Measurements from ENCODE around the gene CDH16. TPM values are rescaled to one million over a fixed set of nuclear protein-coding genes. Genes with fewer than 3 reads are reported as not detected.
A peak's percentile ranks its signal among the peaks of the same experiment; 100 is the strongest.
"Not testable (repeated sequence)": the region's sequence is repeated elsewhere in the genome, so short reads cannot be mapped to it uniquely, and the experiment has no call there.

CDH16 gene
- total RNA-seq, 2 experiments from 2014 or later: not detected

DNA sequence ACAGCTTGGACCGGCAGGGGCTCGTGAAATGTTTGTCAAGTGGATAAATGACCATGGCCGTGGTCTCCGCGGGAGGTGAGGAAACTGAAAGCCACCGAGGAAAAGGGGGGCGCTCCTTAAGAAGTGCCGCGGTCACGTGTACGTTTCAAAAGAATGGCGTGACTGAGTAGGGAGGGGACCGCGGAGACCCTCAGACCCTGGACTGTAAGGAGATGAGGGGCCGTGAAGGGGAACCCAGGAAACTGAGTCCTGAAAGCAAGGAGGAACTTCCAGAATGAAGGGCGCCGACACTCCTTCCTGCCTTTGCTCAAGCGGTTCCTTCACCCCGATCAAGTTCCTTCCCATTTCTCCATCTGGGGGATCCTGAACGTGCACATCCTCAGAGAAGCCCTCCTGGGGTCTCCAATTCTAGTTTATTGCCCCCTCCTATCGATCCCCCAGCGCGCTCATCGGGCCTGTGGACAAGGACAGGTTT is 16.2 kb upstream of the CDH16 start:
- H3K27me3 Mint-ChIP-seq; H3K9me3 Mint-ChIP-seq; DNase-seq; intact Hi-C loops (cut with micrococcal nuclease): not testable (repeated sequence)
- CTCF ChIA-PET: interaction anchor here (0.7 to 2.0 kb wide), 3 partner anchors 104 to 269 kb away, joined by 3 to 4 read pairs (median 3); partner anchors contain the start of gene NAE1
- Mint-ChIP-seq H3K4me3 (peak overlapping the region; percentile 100), H3K36me3 (peaks cover 27% of the 10 kb centered on the region), H3K4me1 (ENCODE audit: low read depth) (peaks cover 49% of the 10 kb centered on the region), H3K27ac (peak overlapping the region; percentile 97)
- POLR2A ChIA-PET: interaction anchor here (1.5 kb wide), 1 partner anchor 20 kb away, joined by 4 read pairs; no protein-coding TSS in a partner anchor

DNA sequence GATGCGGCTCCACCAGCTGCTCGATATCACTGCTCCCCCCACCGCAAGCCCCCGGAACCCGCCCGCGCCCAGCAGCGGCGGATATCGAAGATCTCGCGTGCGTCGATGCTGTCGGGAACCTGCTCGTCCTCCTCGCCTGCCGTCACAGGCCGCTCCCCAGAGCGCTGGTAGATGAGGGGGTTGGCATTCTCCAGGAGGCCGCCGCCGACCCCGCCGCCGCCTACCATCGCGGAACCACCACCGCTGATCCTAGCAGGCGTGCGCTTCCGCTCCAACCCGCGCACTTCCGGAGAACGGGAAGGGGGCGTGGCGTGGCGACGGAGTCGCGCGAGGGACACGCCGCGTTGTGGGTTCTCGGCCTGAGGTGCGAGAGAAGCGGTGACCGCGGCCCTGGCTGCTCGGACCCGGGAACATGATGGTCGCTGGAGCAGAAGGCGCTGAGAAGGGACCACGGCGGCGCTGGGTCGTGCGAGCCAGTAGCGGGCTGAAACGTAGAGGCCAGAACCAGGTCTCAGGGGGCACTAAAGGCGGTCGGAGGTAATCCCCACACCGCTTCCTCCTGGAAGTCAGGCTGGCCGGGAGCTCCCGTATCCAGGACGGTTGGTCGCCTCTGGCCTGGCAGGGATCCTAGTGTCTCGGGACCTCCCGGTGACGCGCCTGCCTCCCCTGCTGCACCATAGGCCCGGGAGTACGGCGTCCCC is 15.6 kb upstream of the CDH16 start, which contains the start of gene CIAO2B:
Gene CIAO2B (minus strand): TSS at position 265 of the 701 bp plus-strand sequence. CDS start 38 bp downstream, at position 227.
- ChIA-PET POLR2A (interaction anchor here (1.5 kb wide), 1 partner anchor 19 kb away, joined by 4 read pairs; no protein-coding TSS in a partner anchor), CTCF (interaction anchor here (0.7 to 2.3 kb wide), 4 partner anchors 38 to 270 kb away, joined by 3 to 10 read pairs (median 4); partner anchors contain the start of gene NAE1)
- H3K4me1 Mint-ChIP-seq (ENCODE audit: low read depth): peaks cover 49% of the 10 kb centered on the region
- no peaks in the 10 kb centered on the region for H3K27me3 Mint-ChIP-seq
- peaks cover 27% of the 10 kb centered on the region for H3K36me3 Mint-ChIP-seq
- peak; percentile 93 for DNase-seq
- H3K27ac Mint-ChIP-seq: peak within 1 kb of the TSS; percentile 97
- peak within 1 kb of the TSS; percentile 100 for H3K4me3 Mint-ChIP-seq
- intact Hi-C loops (cut with micrococcal nuclease): no loop called here
- no peaks in the 10 kb centered on the region for H3K9me3 Mint-ChIP-seq

DNA sequence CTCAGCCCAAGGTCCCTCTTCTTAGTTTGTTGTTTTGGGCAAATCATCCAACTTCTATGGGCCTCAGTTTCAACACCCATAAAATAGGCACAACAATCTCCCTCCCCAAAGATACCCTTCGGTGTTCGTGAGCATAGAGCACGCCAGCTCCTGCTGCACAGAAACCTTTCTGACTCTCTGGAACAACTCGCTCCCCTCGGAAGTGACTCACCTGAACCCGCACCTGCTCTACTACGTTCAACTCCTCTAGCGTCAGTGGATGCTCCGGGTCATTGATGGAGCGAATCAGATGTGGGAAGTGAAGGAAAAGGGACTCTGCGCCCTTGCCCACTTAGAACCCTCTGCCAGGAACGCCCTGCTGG is 15.1 kb upstream of the CDH16 start:
- peak; percentile 76 for DNase-seq
- Mint-ChIP-seq H3K27ac (peak overlapping the region; percentile 97), H3K4me3 (peak overlapping the region; percentile 100), H3K4me1 (ENCODE audit: low read depth) (peaks cover 49% of the 10 kb centered on the region), H3K27me3 (no peaks in the 10 kb centered on the region), H3K9me3 (no peaks in the 10 kb centered on the region), H3K36me3 (peaks cover 27% of the 10 kb centered on the region)
- intact Hi-C loops (cut with micrococcal nuclease): no loop called here
- POLR2A ChIA-PET: interaction anchor here (0.6 to 1.5 kb wide), 8 partner anchors 15 to 103 kb away, joined by 3 to 4 read pairs (median 3); partner anchors contain the start of genes NAE1 and PDP2
- CTCF ChIA-PET: interaction anchor here (0.7 to 2.3 kb wide), 4 partner anchors 37 to 221 kb away, joined by 3 to 10 read pairs (median 4); partner anchors contain the start of gene NAE1

DNA sequence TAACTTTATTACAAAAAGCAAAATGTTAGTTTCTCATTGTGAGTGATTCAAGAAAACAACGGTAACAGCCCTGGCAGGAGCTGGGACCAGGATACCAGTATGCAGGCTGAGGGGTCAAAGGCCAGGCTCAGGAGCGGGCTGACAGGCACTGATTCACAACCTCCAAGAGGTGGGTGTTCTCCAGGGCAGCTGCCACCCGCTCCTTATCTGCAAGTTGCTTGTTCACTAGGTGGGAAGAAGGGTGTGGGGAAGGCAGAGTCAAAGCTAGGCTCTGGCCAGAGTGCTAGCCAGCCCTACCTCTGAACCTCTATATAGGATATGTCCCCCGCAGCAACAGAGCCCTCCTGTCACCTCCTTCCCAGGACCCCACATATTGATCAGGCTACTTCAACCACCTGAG is 13.4 kb upstream of the CDH16 start:
- H3K4me1 Mint-ChIP-seq (ENCODE audit: low read depth): peaks cover 47% of the 10 kb centered on the region
- POLR2A ChIA-PET: no interaction called here
- CTCF ChIA-PET: interaction anchor here (1.3 to 2.3 kb wide), 3 partner anchors 36 to 204 kb away, joined by 6 to 10 read pairs (median 7); partner anchors contain the start of gene NAE1
- intact Hi-C loops (cut with micrococcal nuclease): no loop called here
- H3K27ac Mint-ChIP-seq: peak overlapping the region; percentile 97
- DNase-seq: no peak
- H3K27me3 Mint-ChIP-seq: no peaks in the 10 kb centered on the region
- H3K4me3 Mint-ChIP-seq: peak overlapping the region; percentile 17
- no peaks in the 10 kb centered on the region for H3K9me3 Mint-ChIP-seq
- H3K36me3 Mint-ChIP-seq: peaks cover 27% of the 10 kb centered on the region

DNA sequence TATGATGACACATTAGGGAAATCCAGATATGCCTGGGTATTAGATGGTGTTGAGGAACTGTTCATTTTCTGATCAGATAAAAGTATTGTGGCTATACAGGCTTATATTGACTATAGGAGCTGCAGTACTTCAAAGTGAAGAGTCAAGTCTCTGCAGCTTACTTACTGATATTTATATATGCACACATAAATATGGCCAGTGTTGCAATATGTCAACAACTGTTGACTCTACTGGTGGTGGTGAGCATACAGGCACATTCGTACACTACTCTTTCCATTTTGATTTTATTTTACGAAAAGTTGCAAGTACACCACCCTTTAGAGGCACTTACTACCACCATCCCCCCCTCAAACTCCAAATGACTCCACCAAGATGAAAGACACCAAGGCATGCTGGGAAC is 13.0 kb upstream of the CDH16 start:
- no peaks in the 10 kb centered on the region for H3K9me3 Mint-ChIP-seq
- H3K27me3 Mint-ChIP-seq: no peaks in the 10 kb centered on the region
- H3K36me3 Mint-ChIP-seq: peaks cover 27% of the 10 kb centered on the region
- intact Hi-C loops (cut with micrococcal nuclease): no loop called here
- no peak for DNase-seq
- no peak overlapping the region for H3K27ac Mint-ChIP-seq
- CTCF ChIA-PET: interaction anchor here (0.6 to 1.6 kb wide), 4 partner anchors 36 to 203 kb away, joined by 3 to 7 read pairs (median 4); partner anchors contain the start of gene NAE1
- no peak overlapping the region for H3K4me3 Mint-ChIP-seq
- H3K4me1 Mint-ChIP-seq (ENCODE audit: low read depth): peaks cover 43% of the 10 kb centered on the region
- POLR2A ChIA-PET: interaction anchor here (0.5 kb wide), 1 partner anchor 42 kb away, joined by 3 read pairs; no protein-coding TSS in a partner anchor

DNA sequence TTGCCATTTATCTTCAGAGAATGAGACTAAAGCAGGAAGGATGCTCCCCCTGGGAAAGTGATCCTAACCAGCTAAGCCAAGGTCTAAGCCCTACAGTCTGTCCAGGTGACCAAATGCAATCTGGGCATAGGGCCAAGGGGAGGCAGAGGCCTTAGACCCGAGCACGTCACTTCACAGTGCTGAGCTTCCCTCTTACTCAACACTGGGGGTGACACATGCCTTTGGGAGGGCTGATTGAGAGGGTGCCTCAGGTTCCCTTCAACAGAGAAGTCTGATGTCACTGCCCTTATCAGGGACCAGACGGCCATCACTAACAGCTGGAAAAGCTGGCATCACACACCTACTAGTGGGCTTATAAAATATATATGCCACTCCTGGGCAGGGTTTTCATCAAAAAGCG is 11.5 kb upstream of the CDH16 start:
- H3K36me3 Mint-ChIP-seq: peaks cover 26% of the 10 kb centered on the region
- H3K9me3 Mint-ChIP-seq: no peaks in the 10 kb centered on the region
- peaks cover 8% of the 10 kb centered on the region for H3K27me3 Mint-ChIP-seq
- CTCF ChIA-PET: interaction anchor here (1.2 to 1.6 kb wide), 2 partner anchors 31 to 100 kb away, joined by 3 to 5 read pairs; partner anchors contain the start of genes CES3 and NAE1
- intact Hi-C loops (cut with micrococcal nuclease): no loop called here
- no peak overlapping the region for H3K4me3 Mint-ChIP-seq
- H3K27ac Mint-ChIP-seq: peak overlapping the region; percentile 23
- DNase-seq: no peak
- H3K4me1 Mint-ChIP-seq (ENCODE audit: low read depth): peaks cover 37% of the 10 kb centered on the region
- POLR2A ChIA-PET: no interaction called here

DNA sequence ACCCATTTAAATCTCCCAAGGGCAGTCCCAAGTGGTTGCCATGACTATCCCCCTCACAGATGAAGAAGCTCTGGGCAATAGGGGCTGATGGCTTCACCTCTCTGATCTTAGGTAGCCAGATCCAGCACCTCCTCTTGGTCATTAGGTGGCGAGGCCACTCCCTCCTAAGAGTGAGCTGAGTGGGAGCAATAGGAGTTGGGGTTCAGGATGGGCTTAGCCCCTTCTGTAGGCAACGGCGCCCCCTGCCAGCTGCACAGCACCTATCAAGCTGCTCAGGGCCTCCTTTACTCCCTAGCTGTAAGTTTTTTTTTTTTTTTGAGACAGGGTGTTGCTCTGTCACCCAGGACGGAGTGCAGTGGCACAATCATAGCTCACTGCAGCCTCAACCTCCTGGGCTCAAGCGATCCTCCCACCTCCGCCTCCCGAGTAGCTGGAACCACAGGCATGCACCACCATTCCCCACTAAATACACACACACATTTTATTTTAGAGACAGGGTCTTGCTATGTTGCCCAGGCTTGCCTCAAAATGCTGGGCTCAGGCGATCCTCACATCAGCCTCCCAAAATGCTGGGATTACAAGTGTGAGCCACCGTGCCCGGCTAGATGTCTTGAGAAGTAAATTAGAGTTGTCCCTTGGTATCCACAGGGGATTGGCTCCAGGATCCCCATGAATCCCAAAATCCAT is 10.2 kb upstream of the CDH16 start:
- ChIA-PET CTCF (interaction anchor here (0.7 to 4.0 kb wide), 16 partner anchors 10 to 226 kb away, joined by 3 to 33 read pairs (median 6); partner anchors contain the start of genes CDH16, NAE1 and PDP2), POLR2A (interaction anchor here (0.9 to 1.0 kb wide), 3 partner anchors 33 to 36 kb away, joined by 3 to 5 read pairs (median 4); no protein-coding TSS in a partner anchor)
- H3K4me1 Mint-ChIP-seq (ENCODE audit: low read depth): peaks cover 33% of the 10 kb centered on the region
- H3K27ac Mint-ChIP-seq: no peak overlapping the region
- peaks cover 14% of the 10 kb centered on the region for H3K27me3 Mint-ChIP-seq
- intact Hi-C loops (cut with micrococcal nuclease): loop anchor here (2.0 to 5.0 kb wide), 3 partner anchors 34 to 97 kb away; partner anchors contain the start of genes NAE1 and PDP2
- no peak overlapping the region for H3K4me3 Mint-ChIP-seq
- DNase-seq: peak; percentile 67
- H3K9me3 Mint-ChIP-seq: no peaks in the 10 kb centered on the region
- H3K36me3 Mint-ChIP-seq: peaks cover 17% of the 10 kb centered on the region

DNA sequence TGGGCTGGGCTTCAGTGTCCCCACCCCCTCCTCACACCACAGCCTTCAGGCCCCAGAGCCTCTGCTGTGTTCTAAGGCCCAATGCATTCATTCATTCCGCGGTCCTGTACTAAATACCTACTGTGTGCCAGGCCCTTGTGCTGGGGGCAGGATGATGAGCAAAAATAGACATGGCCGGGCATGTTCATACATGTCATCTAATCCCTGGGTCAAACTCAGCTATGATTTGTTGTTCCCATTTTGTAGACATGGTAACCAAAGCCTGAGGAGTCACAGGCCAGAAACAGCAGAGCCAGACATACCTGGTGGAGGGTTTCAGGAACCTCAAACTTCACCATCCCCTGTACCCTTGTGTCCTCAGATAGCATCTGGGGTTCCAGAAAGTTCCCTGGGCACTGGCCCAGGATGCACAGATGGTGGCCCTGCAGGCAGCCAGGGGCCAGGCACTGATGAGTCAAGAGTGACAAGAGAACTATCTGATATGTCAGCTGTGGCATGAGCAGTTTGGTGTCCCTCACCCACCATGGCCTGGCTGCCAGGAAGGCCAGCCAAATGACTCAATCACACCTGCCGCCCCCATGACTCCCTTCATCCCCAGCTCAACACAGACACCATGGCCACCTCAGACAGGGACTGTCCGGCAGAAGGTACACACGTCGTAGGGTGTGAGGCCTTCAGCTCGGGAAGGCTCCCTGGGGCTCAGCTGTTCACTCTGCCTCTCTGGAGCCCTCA is 9.4 kb upstream of the CDH16 start:
- Mint-ChIP-seq H3K4me3 (no peak overlapping the region), H3K4me1 (ENCODE audit: low read depth) (peaks cover 25% of the 10 kb centered on the region), H3K9me3 (no peaks in the 10 kb centered on the region), H3K36me3 (peaks cover 12% of the 10 kb centered on the region), H3K27me3 (peaks cover 21% of the 10 kb centered on the region), H3K27ac (no peak overlapping the region)
- CTCF ChIA-PET: interaction anchor here (0.6 to 4.0 kb wide), 16 partner anchors 9 to 253 kb away, joined by 3 to 33 read pairs (median 6); partner anchors contain the start of genes CDH16, CES3, NAE1 and PDP2
- POLR2A ChIA-PET: interaction anchor here (0.5 to 1.0 kb wide), 4 partner anchors 32 to 570 kb away, joined by 3 to 5 read pairs (median 4); no protein-coding TSS in a partner anchor
- intact Hi-C loops (cut with micrococcal nuclease): loop anchor here (2.0 to 5.0 kb wide), 3 partner anchors 33 to 96 kb away; partner anchors contain the start of genes NAE1 and PDP2
- DNase-seq: peak; percentile 36

DNA sequence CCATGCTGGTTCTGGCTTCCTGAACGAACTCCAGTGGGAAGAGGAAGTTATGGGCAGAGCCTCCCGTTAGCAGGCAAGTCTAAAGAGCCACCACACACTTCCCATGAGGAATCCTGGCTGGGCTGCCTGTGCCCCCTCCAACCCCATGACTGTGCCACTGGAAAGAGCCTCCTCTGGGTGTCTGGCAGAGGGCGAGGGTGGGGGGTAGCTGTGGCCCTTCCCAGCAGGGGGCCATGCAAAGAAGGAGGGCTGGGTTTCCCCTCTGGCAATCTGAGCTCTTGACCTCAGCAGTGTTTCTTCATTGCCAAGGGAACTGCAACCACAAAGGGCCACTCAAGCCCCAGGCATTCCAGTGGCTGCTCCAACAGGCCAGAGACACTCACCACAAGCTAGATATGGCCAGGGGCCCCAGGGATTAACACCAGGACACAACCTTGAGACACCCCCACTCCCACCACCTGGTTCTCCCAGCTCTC is 8.3 kb upstream of the CDH16 start:
- peaks cover 4% of the 10 kb centered on the region for H3K36me3 Mint-ChIP-seq
- intact Hi-C loops (cut with micrococcal nuclease): loop anchor here (5.0 kb wide), 1 partner anchor 95 kb away; the partner anchor contains the start of gene NAE1
- H3K27me3 Mint-ChIP-seq: peaks cover 24% of the 10 kb centered on the region
- DNase-seq: no peak
- H3K4me1 Mint-ChIP-seq (ENCODE audit: low read depth): peaks cover 14% of the 10 kb centered on the region
- H3K27ac Mint-ChIP-seq: no peak overlapping the region
- CTCF ChIA-PET: interaction anchor here (0.5 to 4.0 kb wide), 6 partner anchors 9 to 96 kb away, joined by 3 to 33 read pairs (median 6); partner anchors contain the start of genes CES3 and NAE1
- POLR2A ChIA-PET: no interaction called here
- H3K9me3 Mint-ChIP-seq: no peaks in the 10 kb centered on the region
- no peak overlapping the region for H3K4me3 Mint-ChIP-seq

DNA sequence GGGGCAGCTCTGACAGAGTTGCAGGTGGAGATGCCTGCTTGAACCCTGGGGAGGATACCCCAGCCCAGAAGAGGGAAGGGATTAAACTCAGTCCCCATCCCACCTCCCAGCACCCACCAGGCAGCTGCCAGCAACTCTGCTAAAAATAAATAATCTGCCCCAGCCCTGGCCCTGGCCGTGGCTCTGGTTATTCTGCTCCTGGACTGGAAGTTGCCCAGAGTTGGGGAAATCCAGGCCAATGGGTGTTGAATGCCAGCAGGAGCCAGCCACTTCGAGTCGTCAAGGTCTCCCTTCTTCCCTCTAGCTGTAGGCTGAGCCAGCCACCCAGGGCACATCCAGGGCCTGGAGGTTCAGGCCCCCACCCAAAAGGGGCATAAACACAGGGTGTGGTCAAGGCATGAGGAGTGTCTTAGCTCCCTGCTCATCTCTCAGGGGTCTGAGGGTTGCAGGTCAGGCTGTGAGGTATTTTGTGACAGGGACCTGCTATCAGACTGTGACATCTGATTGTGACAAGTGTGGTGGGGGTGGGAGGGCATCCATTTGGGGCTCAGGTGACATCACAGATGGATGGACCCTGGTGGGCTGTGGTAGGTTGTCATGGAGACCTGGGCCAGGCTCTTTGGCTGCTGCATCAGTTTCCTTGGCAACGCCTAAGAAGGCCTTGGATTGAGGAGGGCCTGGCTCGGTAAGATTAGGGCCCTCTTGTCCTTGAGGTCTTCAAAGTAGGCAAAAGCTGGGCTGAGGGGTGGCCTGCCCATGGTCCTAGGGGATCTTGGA is 7.7 kb upstream of the CDH16 start:
- no peak overlapping the region for H3K27ac Mint-ChIP-seq
- H3K27me3 Mint-ChIP-seq: peaks cover 25% of the 10 kb centered on the region
- peaks cover 11% of the 10 kb centered on the region for H3K4me1 Mint-ChIP-seq (ENCODE audit: low read depth)
- no peak overlapping the region for H3K4me3 Mint-ChIP-seq
- CTCF ChIA-PET: interaction anchor here (0.5 to 4.0 kb wide), 6 partner anchors 10 to 1343 kb away, joined by 3 to 33 read pairs (median 4); partner anchors contain the start of gene NAE1
- POLR2A ChIA-PET: interaction anchor here (0.7 kb wide), 1 partner anchor 46 kb away, joined by 3 read pairs; the partner anchor contains the start of gene PDP2
- H3K9me3 Mint-ChIP-seq: no peaks in the 10 kb centered on the region
- H3K36me3 Mint-ChIP-seq: peaks cover 3% of the 10 kb centered on the region
- no peak for DNase-seq
- intact Hi-C loops (cut with micrococcal nuclease): loop anchor here (5.0 kb wide), 1 partner anchor 94 kb away; the partner anchor contains the start of gene NAE1
